GM12865 (cell line): ENCODE measurements around the gene WASHC3.

Experiments used
- DNase-seq: peaks from one replicate; pipeline ENCODE4 v3.0.0; 2010; ENCODE audit warnings: low read depth
- H3K4me3 ChIP-seq: 2 replicates; pipeline ENCODE4 v1.5.1; 2011; ENCODE audit warnings: mild to moderate bottlenecking, low read depth, low read length, control low read depth
- TF ChIP-seq, protein P1 (sequence below): IDR thresholded peaks from 2 replicates; pipeline ENCODE4 v1.5.1; 2011; ENCODE audit warnings: low read length, control low read depth, low read depth, inconsistent platforms; ENCODE audit not compliant: insufficient read depth; ENCODE audit errors: missing control alignments

WASHC3 gene, protein sequence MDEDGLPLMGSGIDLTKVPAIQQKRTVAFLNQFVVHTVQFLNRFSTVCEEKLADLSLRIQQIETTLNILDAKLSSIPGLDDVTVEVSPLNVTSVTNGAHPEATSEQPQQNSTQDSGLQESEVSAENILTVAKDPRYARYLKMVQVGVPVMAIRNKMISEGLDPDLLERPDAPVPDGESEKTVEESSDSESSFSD

DNA sequence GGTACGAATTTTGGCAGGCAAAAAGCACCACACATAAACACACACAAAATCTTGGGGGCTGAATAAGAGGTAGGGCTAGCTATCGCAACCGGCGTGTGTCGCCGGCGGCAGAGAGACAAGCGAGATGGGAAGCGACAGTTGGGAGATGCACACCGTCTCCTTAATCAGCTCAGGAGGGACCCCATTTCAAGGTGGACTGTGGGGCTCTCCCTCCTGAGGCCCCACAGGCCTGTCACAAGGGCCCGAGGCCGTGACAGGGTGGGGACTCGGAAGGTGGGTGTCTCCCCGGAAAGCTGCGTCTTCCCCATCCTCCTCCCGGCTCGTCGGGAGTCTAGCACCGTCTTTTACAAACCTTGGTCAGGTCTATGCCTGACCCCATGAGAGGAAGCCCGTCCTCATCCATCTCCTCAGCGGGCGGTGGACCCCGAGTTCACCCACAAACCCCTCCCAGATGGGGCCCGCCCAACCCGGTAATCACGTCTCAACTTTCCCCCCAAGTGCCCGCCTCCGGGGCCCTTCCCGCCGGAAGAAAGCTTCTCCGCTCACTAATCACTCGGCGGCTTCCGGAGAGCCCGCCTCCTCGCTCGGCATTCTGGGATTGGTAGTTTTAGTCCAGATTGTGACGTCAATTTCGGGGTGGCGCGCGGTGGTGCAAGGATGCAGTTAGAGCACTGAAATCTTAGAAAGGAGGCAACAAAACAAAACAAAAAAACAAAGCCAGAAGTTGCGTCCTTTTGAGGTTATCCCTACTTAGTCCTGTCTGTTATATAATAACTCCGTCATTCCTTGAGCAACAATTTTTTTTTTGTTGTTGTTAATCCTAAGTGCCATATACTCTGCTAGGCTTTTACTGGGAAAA lies at the start of gene WASHC3:
TSS of gene WASHC3 (minus strand) at position 432 of the 859 bp plus-strand sequence. CDS start at position 403, 29 bp downstream.
- TF ChIP-seq, protein P1, sequence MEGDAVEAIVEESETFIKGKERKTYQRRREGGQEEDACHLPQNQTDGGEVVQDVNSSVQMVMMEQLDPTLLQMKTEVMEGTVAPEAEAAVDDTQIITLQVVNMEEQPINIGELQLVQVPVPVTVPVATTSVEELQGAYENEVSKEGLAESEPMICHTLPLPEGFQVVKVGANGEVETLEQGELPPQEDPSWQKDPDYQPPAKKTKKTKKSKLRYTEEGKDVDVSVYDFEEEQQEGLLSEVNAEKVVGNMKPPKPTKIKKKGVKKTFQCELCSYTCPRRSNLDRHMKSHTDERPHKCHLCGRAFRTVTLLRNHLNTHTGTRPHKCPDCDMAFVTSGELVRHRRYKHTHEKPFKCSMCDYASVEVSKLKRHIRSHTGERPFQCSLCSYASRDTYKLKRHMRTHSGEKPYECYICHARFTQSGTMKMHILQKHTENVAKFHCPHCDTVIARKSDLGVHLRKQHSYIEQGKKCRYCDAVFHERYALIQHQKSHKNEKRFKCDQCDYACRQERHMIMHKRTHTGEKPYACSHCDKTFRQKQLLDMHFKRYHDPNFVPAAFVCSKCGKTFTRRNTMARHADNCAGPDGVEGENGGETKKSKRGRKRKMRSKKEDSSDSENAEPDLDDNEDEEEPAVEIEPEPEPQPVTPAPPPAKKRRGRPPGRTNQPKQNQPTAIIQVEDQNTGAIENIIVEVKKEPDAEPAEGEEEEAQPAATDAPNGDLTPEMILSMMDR: no peak
- DNase-seq: peak; percentile 95
- peak within 1 kb of the TSS; percentile 92 for H3K4me3 ChIP-seq

DNA sequence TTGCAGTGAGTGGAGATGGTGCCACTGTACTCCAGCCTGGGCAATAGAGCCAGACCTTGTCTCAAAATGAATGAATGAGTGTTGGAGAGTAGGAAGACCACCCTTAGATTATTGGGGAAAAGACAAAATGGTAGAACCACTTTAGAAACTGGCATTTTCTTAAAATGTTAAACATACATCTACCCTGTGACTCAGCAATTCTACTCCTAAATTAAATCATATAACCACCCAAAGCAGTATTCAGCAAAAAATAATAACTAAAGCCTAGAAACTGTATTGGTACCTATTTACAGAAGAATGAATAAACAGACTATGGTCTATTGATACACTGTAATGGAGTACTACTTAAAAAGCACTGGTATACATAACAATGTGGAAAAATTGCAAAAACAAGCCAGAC lies 49.0 kb upstream of the WASHC3 start:
- no peak overlapping the region for H3K4me3 ChIP-seq
- DNase-seq: no peak
- TF ChIP-seq, protein P1: no peak

DNA sequence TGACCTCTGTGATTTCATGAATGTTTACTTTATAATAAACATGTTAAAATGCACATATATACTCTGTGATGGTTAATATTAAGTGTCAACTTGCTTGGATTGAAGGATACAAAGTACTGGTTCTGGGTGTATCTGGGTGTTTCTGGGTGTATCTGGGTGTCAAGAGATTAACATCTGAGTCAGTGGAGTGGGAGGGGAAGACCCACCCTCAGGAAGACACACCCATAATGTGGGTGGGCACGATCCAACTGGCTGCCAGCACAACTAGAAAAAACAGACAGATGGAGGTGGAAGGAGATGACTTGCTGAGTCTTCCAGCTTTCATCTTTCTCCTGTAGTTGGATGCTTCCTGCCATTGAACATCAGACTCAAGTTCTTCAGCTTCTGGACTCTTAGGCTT lies 46.2 kb upstream of the WASHC3 start:
- TF ChIP-seq, protein P1: no peak
- DNase-seq: no peak
- H3K4me3 ChIP-seq: no peak overlapping the region

DNA sequence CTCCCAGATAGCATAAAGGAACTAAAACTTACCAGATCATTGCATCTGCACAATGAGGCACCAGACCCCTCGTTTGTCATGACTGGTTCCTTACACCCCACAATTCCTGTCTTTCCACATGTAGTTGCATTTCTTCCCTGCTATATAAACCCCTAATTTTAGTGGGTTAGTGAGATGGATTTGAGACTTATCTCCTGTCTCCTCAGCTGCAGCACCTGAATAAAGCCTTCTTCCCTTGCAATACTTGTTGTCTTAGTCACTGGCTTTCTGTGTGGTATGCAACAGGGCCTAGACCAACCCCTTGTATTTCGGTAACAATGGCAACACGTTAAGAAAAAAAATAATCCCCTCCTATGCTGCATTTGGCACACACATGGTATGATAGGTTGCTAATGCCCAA lies 45.1 kb upstream of the WASHC3 start:
- DNase-seq: no peak

DNA sequence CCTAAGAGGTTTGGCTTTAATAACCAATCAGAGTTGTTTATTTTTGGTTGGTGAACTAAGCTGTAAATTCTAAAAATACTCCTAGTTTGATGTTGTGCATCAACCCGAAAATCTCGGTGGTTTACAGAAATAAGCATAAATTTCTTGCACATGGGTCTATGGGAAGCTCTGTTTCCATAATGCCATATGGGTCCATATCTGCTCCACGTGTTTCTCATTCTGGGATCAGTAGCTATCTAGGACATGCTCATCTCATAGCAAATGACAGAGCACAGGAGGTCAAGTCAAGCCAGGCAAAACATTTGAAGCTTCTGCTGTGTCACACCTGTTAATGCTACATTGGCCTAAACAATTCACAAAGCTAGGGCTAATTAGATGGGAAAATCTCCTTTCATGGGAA lies 35.1 kb upstream of the WASHC3 start:
- H3K4me3 ChIP-seq: no peak overlapping the region
- TF ChIP-seq, protein P1: no peak
- peak; percentile 12 for DNase-seq

More for the DNA sequence above, 45.1 kb upstream of the WASHC3 start:
- H3K4me3 ChIP-seq: no peak overlapping the region
- TF ChIP-seq, protein P1: no peak

DNA sequence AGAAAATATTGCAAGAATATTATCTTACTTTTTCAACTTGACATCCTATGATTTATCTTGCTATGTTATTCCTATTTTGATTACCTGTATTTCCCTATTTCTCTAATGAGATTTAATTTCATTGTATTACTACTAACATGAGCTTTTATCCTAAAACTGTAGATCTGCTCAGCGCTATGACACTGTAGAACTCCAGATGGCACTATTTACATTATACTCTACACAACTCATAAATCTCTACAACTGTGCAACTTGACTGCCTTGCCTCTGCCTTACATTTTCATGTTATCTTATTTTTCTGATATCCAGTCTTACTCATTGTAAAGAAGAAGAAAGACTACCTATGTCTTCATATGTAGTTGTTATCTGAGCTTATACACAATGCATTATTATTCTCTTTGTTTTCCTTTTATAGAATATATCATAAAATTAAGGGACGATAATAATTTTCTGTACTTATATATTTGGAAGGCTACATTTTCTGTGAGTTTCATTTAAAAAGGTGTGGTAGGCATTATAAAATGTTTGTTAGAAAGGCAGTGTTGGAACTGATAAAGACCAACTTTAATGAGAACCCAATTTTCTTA lies 34.0 kb upstream of the WASHC3 start:
- TF ChIP-seq, protein P1: peak; percentile 37
- peak; percentile 34 for DNase-seq
- no peak overlapping the region for H3K4me3 ChIP-seq
